AG08395 (cell line): ENCODE measurements around the gene CT45A9.
"Not testable (repeated sequence)": the region's sequence is repeated elsewhere in the genome, so short reads cannot be mapped to it uniquely, and the experiment has no call there.

ENCODE experiments used
- DNase-seq: peaks from one replicate; pipeline ENCODE4 v3.0.0; 2012; ENCODE audit warnings: mixed read lengths, low spot score

Gene CT45A9, protein sequence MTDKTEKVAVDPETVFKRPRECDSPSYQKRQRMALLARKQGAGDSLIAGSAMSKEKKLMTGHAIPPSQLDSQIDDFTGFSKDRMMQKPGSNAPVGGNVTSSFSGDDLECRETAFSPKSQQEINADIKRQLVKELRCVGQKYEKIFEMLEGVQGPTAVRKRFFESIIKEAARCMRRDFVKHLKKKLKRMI

GRCh38 chrX:135871712-135872111, at the start of gene CT45A9:
TSS of gene CT45A9 (minus strand) at chrX:135871812. CDS start at chrX:135868061, 3,751 bp downstream.
- not testable (repeated sequence) for DNase-seq

DNA sequence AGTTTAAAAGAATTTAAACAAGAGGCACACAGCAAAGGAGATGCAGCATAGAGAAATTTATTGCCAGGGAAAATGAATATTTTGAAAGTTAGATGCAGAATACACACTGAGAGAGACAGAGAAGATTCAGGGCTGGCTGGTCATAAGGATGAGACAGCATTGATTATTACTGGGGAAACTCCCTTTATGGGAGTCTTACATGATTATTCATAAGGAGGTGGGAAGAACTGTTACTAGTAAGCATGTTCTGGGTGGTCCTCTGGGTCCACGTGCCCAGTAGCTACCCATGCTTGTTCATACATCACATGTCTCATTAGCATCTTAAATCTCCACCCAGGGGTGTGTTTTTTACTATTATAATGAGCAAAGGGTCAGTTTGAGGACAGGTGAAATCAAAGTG, 48.9 kb upstream of the CT45A9 start:
- DNase-seq: not testable (repeated sequence)

GRCh38 chrX:135914404-135914803, 42.8 kb upstream of the CT45A9 start:
- DNase-seq: no peak

DNA sequence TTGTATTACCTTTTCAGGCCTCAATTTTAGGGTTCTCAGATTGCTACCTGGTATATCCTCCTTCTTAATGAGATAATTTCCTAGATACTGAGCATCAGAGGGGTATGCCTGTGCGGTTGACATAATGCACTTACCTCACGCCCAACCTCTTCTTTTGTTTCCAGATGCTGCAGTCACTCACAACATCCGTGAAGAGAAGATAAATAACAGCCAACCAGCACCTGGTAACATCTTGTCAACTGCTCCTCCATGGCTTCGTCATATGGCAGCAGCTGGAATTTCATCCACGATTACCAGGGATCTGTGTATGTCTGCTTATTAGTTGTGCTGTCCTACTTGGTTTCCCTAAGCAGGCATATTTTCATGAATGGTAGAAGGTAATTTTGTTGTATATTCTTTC, 38.6 kb upstream of the CT45A9 start:
- DNase-seq: no peak

DNA sequence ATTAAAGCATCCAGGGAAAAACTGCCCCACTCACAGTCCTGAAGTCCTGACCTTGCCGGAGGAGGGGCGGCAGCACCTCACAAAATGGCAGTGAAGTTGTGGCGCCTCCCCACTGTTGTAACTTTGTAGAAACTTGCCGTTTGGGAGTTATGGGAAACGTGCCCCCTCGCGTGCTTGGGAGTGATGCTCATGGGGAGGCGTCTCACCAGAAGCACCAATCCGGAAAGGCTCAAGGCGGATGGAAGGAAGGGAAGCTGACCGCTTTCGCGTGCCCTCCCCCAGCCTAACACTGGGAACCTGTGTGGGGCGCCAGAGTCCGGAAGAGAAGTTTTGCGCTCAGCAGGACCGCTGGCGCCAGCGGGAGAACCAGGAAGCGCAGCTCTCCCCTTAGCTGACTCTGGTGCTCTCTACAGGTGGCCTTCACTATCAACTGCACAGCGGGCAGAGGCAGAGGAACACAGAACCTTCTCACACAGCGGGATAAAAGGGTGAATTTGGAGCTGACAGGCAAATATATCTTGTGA, 21.7 kb upstream of the CT45A9 start, which contains the start of the genes CT45A10 and SAGE1:
Gene CT45A10, minus strand, starts transcription at position 151 of the 524 bp plus-strand sequence. CDS start 8,100 bp downstream, outside the sequence.
Gene SAGE1, plus strand, starts transcription at position 423 of the 524 bp plus-strand sequence. CDS start 2,527 bp downstream, outside the sequence.
- no peak for DNase-seq

DNA sequence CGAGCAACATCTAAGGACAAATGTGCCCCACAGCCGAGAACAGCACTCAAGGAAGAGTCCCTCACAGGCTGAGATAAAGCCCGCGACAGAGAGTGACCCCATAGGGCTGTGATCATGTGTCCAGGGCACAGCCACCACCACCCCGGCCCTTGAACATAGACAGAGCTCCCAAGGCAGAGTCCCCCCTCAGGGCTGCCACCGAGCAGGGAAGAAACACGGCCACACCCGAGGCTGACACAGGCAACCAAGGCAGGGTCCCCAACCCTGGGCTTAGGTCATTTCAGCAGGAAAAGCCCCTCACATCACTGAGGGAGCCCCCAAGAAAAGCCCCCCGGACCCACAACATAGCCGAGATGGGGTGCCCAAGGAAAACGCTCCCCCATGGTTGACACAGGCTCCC, 21.2 kb upstream of the CT45A9 start:
- DNase-seq: no peak

GRCh38 chrX:135890087-135890585, 18.5 kb upstream of the CT45A9 start:
- DNase-seq: no peak

DNA sequence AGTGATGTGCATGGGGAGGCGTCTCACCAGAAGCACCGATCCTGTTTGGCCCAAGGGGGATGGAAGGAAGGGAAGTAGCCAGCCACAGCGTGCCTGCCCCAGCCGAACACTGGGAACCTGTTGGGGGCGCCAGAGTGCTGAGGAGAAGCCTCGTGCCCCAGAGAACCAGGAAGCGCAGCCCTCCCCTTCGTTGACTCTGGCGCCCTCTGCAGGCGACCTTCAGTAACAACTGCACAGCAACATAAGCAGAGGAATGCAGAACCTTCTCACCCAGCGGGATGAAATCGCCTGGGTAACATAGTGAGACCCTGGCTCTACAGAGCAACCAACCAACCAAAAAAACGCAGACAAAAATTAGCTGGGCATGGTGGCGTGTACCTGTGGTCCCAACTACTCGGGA, 17.4 kb upstream of the CT45A9 start:
- not testable (repeated sequence) for DNase-seq

- not testable (repeated sequence) for DNase-seq
Observed at GRCh38 chrX:135888230-135888629, 16.6 kb upstream of the CT45A9 start.

GRCh38 chrX:135882741-135883140, 11.1 kb upstream of the CT45A9 start:
- DNase-seq: not testable (repeated sequence)

GRCh38 chrX:135854438-135854837, 17.2 kb downstream of the CT45A9 start, which contains the start of gene CT45A8:
TSS of gene CT45A8 (minus strand) at chrX:135854538. CDS start at chrX:135850783, 3,755 bp downstream.
- not testable (repeated sequence) for DNase-seq

GRCh38 chrX:135837180-135837579, 34.4 kb downstream of the CT45A9 start, which contains the start of gene CT45A7:
TSS of gene CT45A7 (minus strand) at chrX:135837280. CDS start at chrX:135833533, 3,747 bp downstream.
- DNase-seq: not testable (repeated sequence)

DNA sequence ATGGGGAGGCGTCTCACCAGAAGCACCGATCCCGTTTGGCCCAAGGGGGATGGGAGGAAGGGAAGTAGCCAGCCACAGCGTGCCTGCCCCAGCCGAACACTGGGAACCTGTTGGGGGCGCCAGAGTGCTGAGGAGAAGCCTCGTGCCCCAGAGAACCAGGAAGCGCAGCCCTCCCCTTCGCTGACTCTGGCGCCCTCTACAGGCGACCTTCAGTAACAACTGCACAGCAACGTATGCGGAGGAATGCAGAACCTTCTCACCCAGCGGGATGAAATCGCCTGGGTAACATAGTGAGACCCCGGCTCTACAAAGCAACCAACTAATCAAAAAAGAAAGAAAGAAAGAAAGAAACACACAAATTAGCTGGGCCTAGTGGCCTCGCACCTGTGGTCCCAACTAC, 51.7 kb downstream of the CT45A9 start, which contains the start of gene CT45A2:
Gene CT45A2, minus strand, starts transcription at position 101 of the 400 bp plus-strand sequence. CDS start 3,747 bp downstream, outside the sequence.
- DNase-seq: not testable (repeated sequence)
